Measurements from ENCODE around the gene MICAL2.
A peak's percentile ranks its signal among the peaks of the same experiment; 100 is the strongest.

The MICAL2 gene

GRCh38 chr11:12174477-12175143 lies 64.2 kb downstream of the MICAL2 start:
- peak; percentile 74 for DNase-seq

DNA sequence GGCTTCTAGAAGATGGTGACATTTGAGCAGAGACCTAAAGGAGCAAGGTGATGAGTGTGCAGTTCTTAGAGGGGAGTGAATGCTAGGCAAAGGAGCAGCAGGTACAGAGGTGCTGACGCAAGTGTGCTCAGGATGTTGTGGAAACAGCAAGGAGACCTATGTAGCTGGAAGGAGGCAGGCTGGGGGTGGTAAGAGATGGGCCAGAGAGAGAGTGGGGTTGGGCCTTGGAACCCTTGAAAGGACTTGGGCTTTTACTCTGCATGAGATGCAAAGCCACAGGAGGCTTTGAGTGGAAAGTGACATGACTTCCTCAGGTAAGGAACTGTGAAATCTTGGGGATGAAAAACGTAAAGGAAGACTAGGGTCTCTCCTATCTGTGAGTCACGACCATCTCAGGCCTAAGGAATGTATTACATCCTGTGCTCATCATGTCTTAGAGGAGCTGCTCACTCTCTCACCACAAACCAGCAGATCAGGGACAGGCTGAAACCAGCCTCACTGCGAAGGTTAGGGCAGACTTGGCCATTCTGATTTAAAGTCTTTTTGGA lies 65.4 kb downstream of the MICAL2 start:
- no peak for DNase-seq

GRCh38 chr11:12176410-12176809 lies 66.0 kb downstream of the MICAL2 start:
- DNase-seq: no peak

DNA sequence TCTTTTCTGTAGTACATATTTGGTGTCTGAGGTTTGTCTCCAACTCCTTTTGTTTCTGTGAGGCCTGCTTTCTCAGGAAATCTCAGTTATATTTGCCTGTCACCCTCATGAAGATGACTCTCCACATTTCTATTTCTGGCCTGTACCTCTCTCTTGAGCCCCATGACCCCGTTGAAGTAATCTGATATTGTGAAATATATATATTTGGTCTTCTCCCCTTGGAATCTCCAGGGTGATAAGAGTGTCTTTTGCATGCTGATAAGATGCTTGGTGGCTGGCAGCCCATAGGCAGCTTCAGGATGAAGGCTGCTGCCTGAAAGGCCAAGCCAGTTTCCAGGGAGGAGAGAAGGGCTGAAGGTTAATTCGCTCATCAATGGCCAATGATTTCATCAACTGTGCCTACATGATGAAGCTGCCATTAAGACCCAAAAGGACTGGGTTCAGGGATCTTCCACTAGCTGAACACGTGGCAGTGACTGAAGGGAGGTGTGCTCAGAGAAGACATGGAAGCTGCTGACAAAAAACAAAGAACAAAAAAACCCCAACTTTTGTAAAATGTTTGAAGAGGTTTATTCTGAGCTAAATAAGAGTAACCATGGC lies 67.4 kb downstream of the MICAL2 start:
- DNase-seq: peak; percentile 59

DNA sequence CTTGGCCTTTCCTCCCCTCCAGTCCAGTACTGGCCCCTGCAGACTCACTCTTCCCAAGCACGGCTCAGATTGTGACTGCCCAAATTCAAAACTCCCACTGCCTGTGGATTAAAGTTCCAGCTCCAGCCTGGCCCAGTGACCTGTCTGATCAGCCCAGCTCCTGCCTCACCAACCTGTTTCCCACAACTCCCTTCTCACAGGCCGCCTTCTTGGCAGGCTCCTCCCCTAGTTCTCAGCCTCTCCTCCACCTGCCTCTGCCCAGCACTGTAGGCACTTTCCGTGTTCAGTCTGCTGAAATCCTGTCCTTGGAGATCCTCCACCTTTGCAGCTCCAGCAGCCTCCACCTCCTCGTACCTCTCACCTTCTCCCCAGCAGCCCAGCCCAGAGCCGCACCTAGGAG lies 68.6 kb downstream of the MICAL2 start:
- DNase-seq: no peak

DNA sequence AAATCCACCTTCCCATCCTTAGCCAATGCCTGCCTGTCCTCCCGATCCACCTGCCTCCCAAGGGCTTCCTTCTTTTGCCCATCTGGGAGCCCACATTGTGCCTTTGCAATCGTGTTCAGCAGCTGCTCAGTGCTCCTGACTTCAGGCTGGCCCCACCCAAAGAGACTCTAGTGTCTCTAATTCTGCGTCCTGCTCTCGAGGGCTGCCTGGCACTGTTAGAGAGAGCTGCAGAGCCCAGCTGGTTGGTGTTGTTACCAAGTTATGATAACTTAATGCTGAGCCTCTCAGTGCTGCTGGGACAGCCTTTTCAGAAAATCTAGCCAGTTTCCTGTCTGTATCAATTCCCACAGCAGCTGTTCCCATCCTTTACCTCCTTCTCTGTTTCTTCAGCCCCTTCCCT lies 69.1 kb downstream of the MICAL2 start:
- DNase-seq: peak; percentile 62

DNA sequence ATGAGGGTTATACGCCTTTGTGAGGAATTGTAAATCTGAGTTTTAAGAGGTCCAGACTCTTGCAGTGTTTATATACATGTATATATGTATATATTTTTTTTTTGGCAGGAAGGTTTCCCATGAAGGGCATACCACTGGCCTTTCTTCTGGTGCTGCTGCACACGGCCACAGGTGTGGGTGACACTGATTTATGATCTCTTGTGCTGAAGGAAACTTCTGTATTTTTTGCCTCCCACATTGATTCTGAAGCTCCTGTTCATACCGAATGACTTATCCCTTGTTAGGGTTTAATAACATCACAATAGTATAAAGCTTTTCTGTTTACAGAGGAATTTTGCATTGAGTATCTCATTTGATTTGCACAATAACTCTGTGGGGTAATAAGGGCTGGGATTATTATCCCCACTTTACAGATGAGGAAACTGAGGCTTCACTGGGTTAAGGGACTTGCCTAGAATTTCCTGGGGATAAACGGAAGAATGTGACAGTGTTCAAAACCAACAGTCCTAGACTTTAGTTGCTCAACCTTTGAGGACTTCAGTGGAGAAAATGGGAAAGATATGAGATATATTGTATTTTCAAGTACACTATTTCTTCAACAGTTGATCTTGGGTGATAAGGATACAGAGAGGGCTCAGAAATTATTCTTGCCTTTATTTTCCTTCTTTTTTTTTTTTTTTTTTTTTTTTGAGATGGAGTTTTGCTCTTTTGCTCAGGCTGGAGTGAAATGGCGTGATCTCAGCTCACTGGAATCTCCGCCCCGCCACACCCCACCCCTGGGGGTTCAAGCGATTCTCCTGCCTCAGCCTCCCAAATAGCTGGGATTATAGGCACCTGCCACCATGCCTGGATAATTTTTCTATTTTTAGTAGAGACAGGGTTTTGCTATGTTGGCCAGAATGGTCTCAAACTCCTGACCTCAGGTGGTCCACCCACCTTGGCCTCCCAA lies 70.1 kb downstream of the MICAL2 start:
- no peak for DNase-seq

DNA sequence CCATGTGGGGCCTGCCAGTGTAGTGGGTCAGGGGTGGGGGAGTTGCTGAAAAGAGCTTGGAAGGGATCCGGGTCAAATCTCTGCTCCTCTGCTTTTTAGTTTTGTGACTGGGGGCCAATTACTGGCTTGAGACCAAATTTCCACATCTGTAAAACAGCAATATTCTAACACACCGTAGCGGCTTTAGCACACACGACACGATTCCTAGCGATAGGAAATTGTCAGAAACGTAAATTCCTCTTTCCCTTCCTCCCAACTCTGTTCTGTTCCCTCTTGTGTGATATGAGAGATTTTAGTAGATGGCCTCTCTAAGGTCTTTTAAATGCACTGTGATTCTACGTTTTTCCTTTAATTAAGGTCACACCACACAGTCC lies 71.9 kb downstream of the MICAL2 start:
- DNase-seq: no peak

DNA sequence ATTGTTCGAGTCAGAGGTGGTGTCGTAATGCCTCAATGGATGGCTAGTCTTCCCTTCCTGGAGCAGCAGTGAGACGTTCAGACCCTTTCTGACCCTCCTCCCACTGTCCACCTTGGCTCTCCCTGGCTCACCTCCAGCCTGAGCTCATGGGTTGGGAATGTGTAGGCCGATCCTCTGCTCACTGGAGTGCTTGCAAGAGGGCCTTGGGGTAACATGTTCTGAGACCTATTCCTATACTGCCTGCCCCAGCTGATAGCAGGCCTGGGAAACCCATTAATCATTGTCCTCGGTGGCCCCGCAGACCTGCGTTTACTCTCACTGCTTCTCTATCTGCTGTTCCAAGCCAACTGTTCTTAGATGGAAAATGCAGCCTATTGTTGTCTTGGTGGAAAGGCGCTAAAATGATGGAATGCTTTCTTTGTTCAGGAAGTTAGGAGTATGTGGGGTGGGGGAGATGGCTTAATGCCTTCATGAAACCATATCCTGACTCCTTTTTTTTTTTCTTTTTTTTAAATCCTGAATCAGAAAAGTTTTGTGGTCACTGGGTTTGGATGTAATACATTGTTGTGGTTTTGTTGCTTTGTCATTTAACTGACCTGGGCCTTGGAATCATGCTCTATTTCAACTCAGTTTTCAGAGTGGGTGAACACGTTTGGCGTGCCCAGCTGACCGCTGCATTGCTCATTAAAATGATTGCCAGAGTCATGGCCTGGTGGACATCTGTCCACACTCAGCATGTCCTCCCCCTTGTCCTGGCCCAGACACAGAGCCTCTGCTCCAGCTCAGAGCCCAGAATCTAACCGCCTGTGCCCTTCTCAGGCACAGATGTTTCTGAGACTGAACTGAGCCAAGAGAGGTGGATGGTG lies 72.5 kb downstream of the MICAL2 start:
- DNase-seq: no peak

DNA sequence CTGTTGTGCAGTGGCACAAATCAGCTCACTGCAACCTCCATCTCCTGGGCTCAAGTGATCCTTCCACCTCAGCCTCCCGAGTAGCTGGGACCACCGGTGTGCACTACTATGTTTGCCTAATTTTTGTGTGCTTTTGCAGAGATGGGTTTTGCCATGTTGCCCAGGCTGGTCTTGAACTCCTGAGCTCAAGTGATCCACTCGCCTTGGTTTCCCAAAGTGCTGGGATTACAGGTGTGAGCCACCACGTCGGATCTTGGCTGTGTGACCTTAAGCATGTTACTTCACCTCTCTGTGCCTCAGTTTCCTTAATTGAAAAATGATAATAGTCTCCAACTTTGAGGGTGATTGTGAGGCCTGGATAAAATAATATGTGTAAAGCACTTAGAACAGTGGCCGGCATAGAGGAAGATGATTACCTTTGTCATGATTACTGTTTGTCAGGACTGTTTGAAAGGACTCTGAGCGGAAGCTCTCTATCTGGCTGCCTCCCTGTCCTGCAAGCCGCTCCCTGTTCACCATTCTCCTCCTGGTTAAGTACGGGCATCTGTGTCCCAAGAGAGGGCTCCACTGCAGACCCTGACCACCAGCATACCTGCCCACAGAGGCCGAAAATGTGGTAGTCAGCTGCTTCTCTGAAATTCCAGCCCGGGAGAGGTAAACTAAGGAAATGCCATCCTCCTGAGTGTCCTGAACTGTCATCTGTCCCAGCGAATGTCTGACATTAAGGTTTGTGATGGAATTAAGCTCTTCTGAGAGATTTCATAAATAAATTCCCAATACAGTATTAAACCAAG lies 73.6 kb downstream of the MICAL2 start:
- DNase-seq: no peak

DNA sequence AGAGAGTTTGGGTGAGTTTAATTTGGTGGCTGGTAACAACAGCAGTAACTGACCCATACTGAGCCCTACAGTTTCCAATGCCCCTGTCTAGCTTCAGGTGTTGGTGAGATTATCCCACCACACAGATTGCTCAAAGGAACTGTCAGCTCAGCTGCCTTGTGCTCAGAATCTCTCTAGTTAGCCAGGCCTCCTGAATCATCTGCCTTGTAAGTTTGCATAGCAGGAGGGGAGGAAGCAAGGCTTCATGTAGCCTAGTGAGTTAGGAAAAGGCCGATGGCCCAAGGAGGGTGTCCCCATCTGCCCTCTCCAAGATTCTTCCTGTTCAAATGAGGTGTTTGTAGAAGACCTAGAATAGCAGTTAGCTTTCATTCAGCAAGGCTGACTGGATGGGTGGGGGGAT lies 74.3 kb downstream of the MICAL2 start:
- DNase-seq: no peak

DNA sequence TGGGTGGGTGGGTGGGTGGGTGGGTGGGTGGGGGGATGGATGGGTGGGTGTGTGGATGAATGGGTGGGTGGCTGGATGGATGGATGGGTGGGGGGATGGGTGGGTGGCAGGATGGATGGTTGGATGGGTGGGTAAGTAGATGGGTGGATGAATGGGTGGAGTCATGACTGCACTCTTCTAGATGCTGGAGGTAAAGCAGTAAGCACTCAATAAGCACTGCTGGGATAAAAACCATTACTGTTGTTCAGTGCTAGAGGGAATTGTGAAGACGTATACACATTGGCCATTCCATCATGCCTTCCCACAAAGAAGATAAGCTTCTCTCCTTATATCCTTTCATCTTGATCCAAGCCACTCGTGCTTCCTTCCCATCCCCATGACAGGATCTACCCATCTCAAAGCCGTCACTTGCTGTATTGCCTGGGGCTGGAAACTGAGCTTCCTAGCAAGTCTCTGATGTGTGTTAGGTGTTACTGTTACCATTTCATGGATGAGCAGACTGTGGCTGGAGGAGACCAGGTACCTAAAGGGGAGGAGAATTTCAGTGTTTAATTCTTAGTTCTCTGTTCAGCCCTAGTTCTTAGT lies 74.8 kb downstream of the MICAL2 start:
- no peak for DNase-seq

GRCh38 chr11:12185914-12186313 lies 75.5 kb downstream of the MICAL2 start:
- no peak for DNase-seq

GRCh38 chr11:12186701-12187100 lies 76.3 kb downstream of the MICAL2 start:
- DNase-seq: no peak

- no peak for DNase-seq
Measured at GRCh38 chr11:12187399-12187798, 77.0 kb downstream of the MICAL2 start.

DNA sequence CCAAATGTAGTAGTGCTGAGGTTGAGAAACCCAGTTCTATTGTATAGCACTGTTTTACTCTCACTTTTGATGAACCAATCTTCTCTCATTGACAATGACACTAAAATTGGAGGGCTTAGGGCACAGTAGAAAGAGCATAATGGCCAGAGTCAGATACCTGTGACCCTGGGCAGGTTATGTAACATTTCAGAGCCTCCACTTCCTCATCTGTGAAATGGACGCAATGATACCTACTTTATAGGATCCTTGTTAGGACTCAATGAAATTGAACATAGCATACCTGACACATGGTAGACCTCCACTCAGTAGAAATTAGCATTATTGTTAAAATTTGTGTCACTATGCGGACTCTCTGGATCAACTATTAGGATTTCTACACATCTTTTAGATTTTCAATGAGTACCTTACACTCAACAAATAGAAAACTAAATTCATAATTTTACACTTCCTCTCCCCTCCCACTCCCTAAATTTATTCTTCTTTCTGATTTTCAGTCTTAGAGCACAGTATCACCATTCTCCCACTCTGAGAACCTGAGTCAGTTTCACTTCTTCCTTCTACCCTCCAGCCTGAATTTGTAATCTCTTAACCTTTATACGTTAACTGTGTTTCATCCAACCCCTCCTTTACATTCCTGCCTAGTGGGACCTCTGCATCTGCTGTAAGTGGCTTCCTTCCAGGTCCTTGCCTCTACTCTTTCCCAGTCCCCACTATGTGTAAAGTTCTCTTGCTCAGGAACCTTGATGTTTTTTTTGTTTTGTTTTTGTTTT lies 78.3 kb downstream of the MICAL2 start:
- no peak for DNase-seq

- no peak for DNase-seq
Measured at GRCh38 chr11:12189543-12190235, 79.3 kb downstream of the MICAL2 start.

DNA sequence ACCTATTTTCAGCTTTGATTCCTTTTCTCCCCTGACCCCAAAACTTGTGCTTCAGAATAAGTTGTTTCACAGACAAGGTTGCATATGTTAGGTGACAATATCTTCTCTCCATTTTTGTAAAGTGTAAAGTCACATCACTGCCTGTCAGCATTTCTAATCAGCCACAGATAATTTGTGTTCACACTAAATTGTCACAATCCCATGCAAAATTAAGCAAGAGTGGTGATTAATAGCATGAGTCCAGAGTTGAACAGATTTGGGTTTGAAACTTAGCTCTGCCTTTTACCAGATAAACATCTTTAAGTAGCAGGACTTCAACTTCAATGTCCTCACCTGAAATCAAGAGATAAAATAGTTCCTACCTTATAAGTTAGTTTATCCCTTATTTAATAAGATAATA lies 80.1 kb downstream of the MICAL2 start:
- DNase-seq: no peak

GRCh38 chr11:12192794-12193514 lies 82.6 kb downstream of the MICAL2 start:
- DNase-seq: peak; percentile 63
